LoVo (cell line): ENCODE data around the gene SPG11.
A peak's percentile ranks its signal among the peaks of the same experiment; 100 is the strongest.
"Not testable (repeated sequence)": the region's sequence is repeated elsewhere in the genome, so short reads cannot be mapped to it uniquely, and the experiment has no call there.

Experiments used
- DNase-seq: peaks from one replicate; pipeline ENCODE4 v3.0.0-alpha.2; 2016; ENCODE audit warnings: low spot score

Gene SPG11

GRCh38 chr15:44663410-44664308 lies at the start of gene SPG11:
Gene SPG11 (minus strand): TSS chr15:44663662. CDS start chr15:44663647, 15 bp downstream.
- peak; percentile 92 for DNase-seq

- peak; percentile 76 for DNase-seq
These were observed 49.0 kb upstream of the SPG11 start for GRCh38 chr15:44712346-44713005.

- no peak for DNase-seq
These were observed 48.4 kb upstream of the SPG11 start for GRCh38 chr15:44711743-44712345.

- peak; percentile 91 for DNase-seq
These were observed 47.8 kb upstream of the SPG11 start, which contains the start of the genes B2M and PATL2 for GRCh38 chr15:44711096-44711742. Gene B2M (plus strand): TSS chr15:44711517. CDS start chr15:44711547, 30 bp downstream. Gene PATL2 (minus strand): TSS chr15:44711323. CDS start chr15:44676490, 34,833 bp downstream.

- DNase-seq, result no peak
These were observed 47.0 kb upstream of the SPG11 start for GRCh38 chr15:44710236-44711095.

- DNase-seq, result peak; percentile 64
These were observed 43.6 kb upstream of the SPG11 start for GRCh38 chr15:44706946-44707636.

- DNase-seq, result no peak
These were observed 42.9 kb upstream of the SPG11 start for GRCh38 chr15:44706401-44706800.

GRCh38 chr15:44705986-44706385 lies 42.5 kb upstream of the SPG11 start:
- no peak for DNase-seq

GRCh38 chr15:44700676-44701075 lies 37.2 kb upstream of the SPG11 start:
- not testable (repeated sequence) for DNase-seq

GRCh38 chr15:44698641-44699040 lies 35.2 kb upstream of the SPG11 start:
- DNase-seq, result no peak

GRCh38 chr15:44697014-44697413 lies 33.6 kb upstream of the SPG11 start:
- no peak for DNase-seq

- DNase-seq, result no peak
These were observed 31.8 kb upstream of the SPG11 start for GRCh38 chr15:44695294-44695693.

- DNase-seq, result no peak
These were observed 31.0 kb upstream of the SPG11 start for GRCh38 chr15:44694416-44694815.

GRCh38 chr15:44692659-44693058 lies 29.2 kb upstream of the SPG11 start:
- no peak for DNase-seq

- not testable (repeated sequence) for DNase-seq
These were observed 26.8 kb upstream of the SPG11 start for GRCh38 chr15:44690245-44690644.

- not testable (repeated sequence) for DNase-seq
These were observed 25.9 kb upstream of the SPG11 start for GRCh38 chr15:44689318-44689717.

- peak; percentile 60 for DNase-seq
These were observed 19.6 kb upstream of the SPG11 start for GRCh38 chr15:44682809-44683682.

- DNase-seq, result no peak
These were observed 18.7 kb upstream of the SPG11 start for GRCh38 chr15:44682211-44682610.

GRCh38 chr15:44676676-44677075 lies 13.2 kb upstream of the SPG11 start:
- no peak for DNase-seq
